ENCODE results near the gene TBCC.

GRCh38 chr6:42694586-42694985, 51.3 kb downstream of the TBCC start:
- no peak for TF ChIP-seq POLR2A (IDR thresholded peaks at IDR 0.05)
- TF ChIP-seq CTCF (IDR thresholded peaks at IDR 0.05) = no peak

Measured in heart left ventricle (tissue), 13 donors.